Uterus (tissue), 2 donors: Measurements from ENCODE around the gene TAF13.

Experiments used
- CTCF ChIP-seq, 4 experiments: fragments of 200-600 bp in 2 of 4; fragments of 450-650 bp in 2 of 4; sonication (generic) in 2 of 4; IDR thresholded peaks; one replicate each; pipeline ENCODE4 v1.5.1; 2016 to 2019; ENCODE audit warnings: antibody characterized with exemption in 4 of 4, mild to moderate bottlenecking in 2 of 4, moderate library complexity in 1 of 4
- POLR2A ChIP-seq, 2 donors: fragments of 450-650 bp; IDR thresholded peaks; one replicate each; pipeline ENCODE4 v1.6.1; 2016; ENCODE audit warnings: antibody characterized with exemption in 2 of 2, mild to moderate bottlenecking in 1 of 2, moderate library complexity in 1 of 2

GRCh38 chr1:109047339-109047738 lies 28.5 kb downstream of the TAF13 start:
- TF ChIP-seq POLR2A (IDR thresholded peaks at IDR 0.05) = no peak
- TF ChIP-seq CTCF (IDR thresholded peaks at IDR 0.05) = no peak
